PC-3 (cell line): ENCODE results near the gene NUP62.

Source experiments
- EZH2phosphoT487 ChIP-seq: fragments of 300-600 bp; sonication (generic); IDR thresholded peaks from 2 replicates; pipeline ENCODE4 v1.6.1; 2018; ENCODE audit warnings: mild to moderate bottlenecking, antibody characterized with exemption, low read length, borderline replicate concordance
- TF ChIP-seq, protein P1 (sequence below): fragments of 300-600 bp; sonication (generic); conservative IDR thresholded peaks from 2 replicates; pipeline ENCODE4 v1.5.1; 2017; ENCODE audit warnings: antibody characterized with exemption, low read depth, mild to moderate bottlenecking, low read length

DNA sequence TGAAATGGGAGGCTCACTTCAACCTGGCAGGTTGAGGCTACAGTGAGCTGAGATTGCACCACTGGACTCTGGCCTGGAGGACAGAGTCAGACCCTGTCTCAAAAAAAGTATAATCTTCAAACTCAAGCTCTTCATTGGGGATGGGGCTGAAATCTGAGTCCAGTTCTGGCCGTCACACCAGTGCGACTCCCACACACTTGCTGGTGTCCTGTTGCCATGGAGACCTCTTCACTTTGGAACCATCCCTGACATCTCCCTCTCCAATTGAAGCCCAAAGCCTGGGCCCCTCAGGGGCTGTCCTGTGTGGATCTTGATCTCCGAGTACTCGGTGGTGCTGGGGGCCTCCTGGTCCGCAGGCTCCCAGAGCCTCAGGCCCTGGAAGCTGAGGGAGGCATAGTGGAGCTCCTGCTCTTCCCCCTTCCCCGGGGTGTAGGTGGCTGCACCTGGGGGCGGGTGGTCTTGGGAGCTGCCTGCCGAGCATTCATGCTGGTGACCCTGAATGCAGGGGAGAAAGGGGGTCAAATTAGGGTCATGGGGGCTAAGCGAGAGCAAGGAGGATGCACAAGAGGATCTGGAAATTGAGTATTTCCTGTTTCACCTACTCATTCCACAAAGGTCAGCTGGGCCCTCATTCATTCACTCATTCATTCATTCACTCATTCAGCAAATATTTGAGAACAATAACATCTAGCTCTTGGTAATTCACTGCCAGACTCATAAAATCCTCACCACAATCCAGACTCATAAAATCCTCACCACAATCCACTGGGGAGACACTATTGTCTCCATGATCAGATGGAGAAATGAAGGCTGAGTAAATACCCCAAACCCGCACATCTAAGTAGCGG is 20.7 kb upstream of the NUP62 start:
- no peak for TF ChIP-seq EZH2phosphoT487
- TF ChIP-seq, protein P1, sequence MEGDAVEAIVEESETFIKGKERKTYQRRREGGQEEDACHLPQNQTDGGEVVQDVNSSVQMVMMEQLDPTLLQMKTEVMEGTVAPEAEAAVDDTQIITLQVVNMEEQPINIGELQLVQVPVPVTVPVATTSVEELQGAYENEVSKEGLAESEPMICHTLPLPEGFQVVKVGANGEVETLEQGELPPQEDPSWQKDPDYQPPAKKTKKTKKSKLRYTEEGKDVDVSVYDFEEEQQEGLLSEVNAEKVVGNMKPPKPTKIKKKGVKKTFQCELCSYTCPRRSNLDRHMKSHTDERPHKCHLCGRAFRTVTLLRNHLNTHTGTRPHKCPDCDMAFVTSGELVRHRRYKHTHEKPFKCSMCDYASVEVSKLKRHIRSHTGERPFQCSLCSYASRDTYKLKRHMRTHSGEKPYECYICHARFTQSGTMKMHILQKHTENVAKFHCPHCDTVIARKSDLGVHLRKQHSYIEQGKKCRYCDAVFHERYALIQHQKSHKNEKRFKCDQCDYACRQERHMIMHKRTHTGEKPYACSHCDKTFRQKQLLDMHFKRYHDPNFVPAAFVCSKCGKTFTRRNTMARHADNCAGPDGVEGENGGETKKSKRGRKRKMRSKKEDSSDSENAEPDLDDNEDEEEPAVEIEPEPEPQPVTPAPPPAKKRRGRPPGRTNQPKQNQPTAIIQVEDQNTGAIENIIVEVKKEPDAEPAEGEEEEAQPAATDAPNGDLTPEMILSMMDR, result no peak
